ENCODE results near the gene PRR14.

GRCh38 chr16:30675143-30675542 lies 24.4 kb downstream of the PRR14 start:
- TF ChIP-seq CTCF (IDR thresholded peaks at IDR 0.05) (no peak), POLR2A (IDR thresholded peaks at IDR 0.05) (no peak)

All from Peyer's patch (tissue), 4 donors.